GM18858 (cell line): ENCODE results near the gene WDR82.

ENCODE experiments used
- ATAC-seq: cut with Tn5 transposase; IDR thresholded peaks from one replicate; pipeline ENCODE4 v1.9.1; 2021; ENCODE audit not compliant: unreplicated experiment

The WDR82 gene

DNA sequence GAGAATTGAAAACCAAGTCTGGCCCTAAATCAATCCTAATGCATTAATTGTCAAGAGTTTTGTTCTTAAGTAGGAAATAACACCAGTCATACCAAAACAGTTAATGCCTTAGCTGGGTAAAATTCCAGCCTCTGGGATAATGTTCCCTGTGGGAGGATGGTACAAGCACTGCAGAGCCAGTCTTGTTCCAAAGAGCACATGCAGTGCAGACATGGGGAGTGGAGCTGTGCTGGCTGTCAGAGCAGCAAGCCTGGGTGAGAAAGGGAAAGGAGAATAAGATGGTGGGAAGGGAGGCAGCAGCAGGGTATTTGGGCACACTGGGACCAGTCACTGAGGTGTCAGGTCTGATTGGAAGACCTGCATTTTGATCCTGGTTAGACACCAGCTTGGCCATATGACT is 68.4 kb downstream of the WDR82 start:
- no peak for ATAC-seq

GRCh38 chr3:52208556-52208955 is 69.9 kb downstream of the WDR82 start:
- no peak for ATAC-seq

GRCh38 chr3:52205727-52206372 is 72.6 kb downstream of the WDR82 start:
- no peak for ATAC-seq
